Neural progenitor cell (in vitro differentiated cells): ENCODE data around the gene LMX1B. TPM values are rescaled to one million over a fixed set of nuclear protein-coding genes. Genes with fewer than 3 reads are reported as not detected.

Experiments used
- DNase-seq: peaks from one replicate; pipeline ENCODE4 v3.0.0-alpha.2; 2016; ENCODE audit warnings: low spot score
- H2AFZ ChIP-seq: fragments of 200-600 bp; sonication (generic); replicated peaks from 2 replicates; pipeline ENCODE4 v1.6.1; 2016; ENCODE audit warnings: antibody characterized with exemption
- H3F3A ChIP-seq: fragments of 200-600 bp; sonication (generic); 2 replicates; pipeline ENCODE4 v1.6.1; 2016; ENCODE audit warnings: antibody characterized with exemption, low read depth
- H3K27ac ChIP-seq: fragments of 200-600 bp; sonication (generic); 2 replicates; pipeline ENCODE4 v1.5.1; 2016; ENCODE audit warnings: mild to moderate bottlenecking
- H3K27me3 ChIP-seq: fragments of 200-600 bp; sonication (generic); 2 replicates; pipeline ENCODE4 v1.6.1; 2016; ENCODE audit warnings: mild to moderate bottlenecking, moderate library complexity
- H3K36me3 ChIP-seq: fragments of 200-600 bp; sonication (generic); 2 replicates; pipeline ENCODE4 v1.5.1; 2016
- H3K4me1 ChIP-seq: fragments of 200-600 bp; sonication (generic); 2 replicates; pipeline ENCODE4 v1.6.1; 2016; ENCODE audit warnings: mixed run types
- H3K4me2 ChIP-seq: fragments of 200-600 bp; sonication (generic); 2 replicates; pipeline ENCODE4 v1.6.1; 2016
- H3K4me3 ChIP-seq: fragments of 200-600 bp; sonication (generic); 2 replicates; pipeline ENCODE4 v1.5.1; 2016
- H3K79me2 ChIP-seq: fragments of 200-600 bp; sonication (generic); 2 replicates; pipeline ENCODE4 v1.6.1; 2016; ENCODE audit warnings: low read depth
- H3K9ac ChIP-seq: fragments of 200-600 bp; sonication (generic); 2 replicates; pipeline ENCODE4 v1.6.1; 2016
- H3K9me3 ChIP-seq: fragments of 200-600 bp; sonication (generic); 2 replicates; pipeline ENCODE4 v1.5.1; 2016; ENCODE audit warnings: low read depth
- H4K20me1 ChIP-seq: fragments of 200-600 bp; sonication (generic); 2 replicates; pipeline ENCODE4 v1.6.1; 2016; ENCODE audit warnings: low read depth
- H3K27ac Mint-ChIP-seq: 3 replicates; pipeline ENCODE4 v1.8.0; 2021; ENCODE audit warnings: mixed read lengths
- H3K27me3 Mint-ChIP-seq: 2 replicates; pipeline ENCODE4 v1.8.0; 2022; ENCODE audit warnings: low read depth, mild to moderate bottlenecking, inconsistent platforms, moderate library complexity, mixed read lengths; ENCODE audit not compliant: insufficient read depth
- H3K36me3 Mint-ChIP-seq: 3 replicates; pipeline ENCODE4 v1.8.0; 2021; ENCODE audit warnings: mixed read lengths
- H3K4me1 Mint-ChIP-seq: 3 replicates; pipeline ENCODE4 v1.8.0; 2021; ENCODE audit warnings: mixed read lengths
- H3K4me3 Mint-ChIP-seq: 3 replicates; pipeline ENCODE4 v1.8.0; 2021; ENCODE audit warnings: mild to moderate bottlenecking, moderate library complexity, mixed read lengths
- H3K9me3 Mint-ChIP-seq: 3 replicates; pipeline ENCODE4 v1.8.0; 2020; ENCODE audit warnings: mixed read lengths
- EZH2 ChIP-seq: fragments of 200-600 bp; sonication (generic); IDR thresholded peaks from 2 replicates; pipeline ENCODE4 v1.6.1; 2017; ENCODE audit warnings: antibody characterized with exemption, mild to moderate bottlenecking, moderate library complexity
- EZH2phosphoT487 ChIP-seq: fragments of 200-600 bp; sonication (generic); IDR thresholded peaks from 2 replicates; pipeline ENCODE4 v1.6.1; 2017; ENCODE audit warnings: antibody characterized with exemption
- total RNA-seq: library from RNA; depleted of rRNA; stranded (reverse); fragments of >200 nt; gene quantifications from 2 replicates; pipeline ENCODE4 v1.2.3, GENCODE V29; 2015; ENCODE audit warnings: low replicate concordance
- TF ChIP-seq, protein P1 (sequence below): fragments of 200-600 bp; sonication (generic); IDR thresholded peaks from 2 replicates; pipeline ENCODE4 v1.5.1; 2017; ENCODE audit warnings: antibody characterized with exemption, mild to moderate bottlenecking

Gene LMX1B
- total RNA-seq, 1 donor from 2014 or later: 0.19 TPM

DNA sequence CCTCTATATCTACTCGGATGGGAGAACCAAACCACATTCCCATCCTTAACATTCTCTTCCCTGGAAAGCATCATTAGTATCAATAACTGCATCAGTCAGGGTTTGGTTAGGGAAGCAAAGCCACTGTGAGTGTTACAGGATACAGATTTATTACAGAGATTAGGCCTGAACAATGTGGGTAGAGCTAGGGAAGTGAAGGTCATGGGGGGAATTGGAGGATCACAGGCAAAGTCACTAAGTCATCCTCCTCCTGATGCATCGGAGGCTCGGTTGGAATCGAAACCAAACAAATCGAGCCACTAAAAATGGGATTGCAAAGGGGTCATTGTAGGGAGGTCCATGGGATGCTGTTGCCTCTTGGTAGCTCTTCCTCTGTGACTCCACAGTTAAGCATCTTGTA lies 129.3 kb downstream of the LMX1B start:
- no peak overlapping the region for H3K9ac ChIP-seq
- H4K20me1 ChIP-seq: no peaks in the 10 kb centered on the region
- no peaks in the 10 kb centered on the region for H3K9me3 ChIP-seq
- TF ChIP-seq, protein P1, sequence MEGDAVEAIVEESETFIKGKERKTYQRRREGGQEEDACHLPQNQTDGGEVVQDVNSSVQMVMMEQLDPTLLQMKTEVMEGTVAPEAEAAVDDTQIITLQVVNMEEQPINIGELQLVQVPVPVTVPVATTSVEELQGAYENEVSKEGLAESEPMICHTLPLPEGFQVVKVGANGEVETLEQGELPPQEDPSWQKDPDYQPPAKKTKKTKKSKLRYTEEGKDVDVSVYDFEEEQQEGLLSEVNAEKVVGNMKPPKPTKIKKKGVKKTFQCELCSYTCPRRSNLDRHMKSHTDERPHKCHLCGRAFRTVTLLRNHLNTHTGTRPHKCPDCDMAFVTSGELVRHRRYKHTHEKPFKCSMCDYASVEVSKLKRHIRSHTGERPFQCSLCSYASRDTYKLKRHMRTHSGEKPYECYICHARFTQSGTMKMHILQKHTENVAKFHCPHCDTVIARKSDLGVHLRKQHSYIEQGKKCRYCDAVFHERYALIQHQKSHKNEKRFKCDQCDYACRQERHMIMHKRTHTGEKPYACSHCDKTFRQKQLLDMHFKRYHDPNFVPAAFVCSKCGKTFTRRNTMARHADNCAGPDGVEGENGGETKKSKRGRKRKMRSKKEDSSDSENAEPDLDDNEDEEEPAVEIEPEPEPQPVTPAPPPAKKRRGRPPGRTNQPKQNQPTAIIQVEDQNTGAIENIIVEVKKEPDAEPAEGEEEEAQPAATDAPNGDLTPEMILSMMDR: no peak
- TF ChIP-seq EZH2: no peak
- no peak for TF ChIP-seq EZH2phosphoT487
- no peak overlapping the region for H2AFZ ChIP-seq
- no peak overlapping the region for H3K27ac ChIP-seq
- H3K4me1 ChIP-seq: no peaks in the 10 kb centered on the region
- H3K4me3 ChIP-seq: no peak overlapping the region
- Mint-ChIP-seq H3K9me3 (no peaks in the 10 kb centered on the region), H3K4me1 (peaks cover 5% of the 10 kb centered on the region), H3K27ac (no peak overlapping the region), H3K36me3 (no peaks in the 10 kb centered on the region), H3K27me3 (peaks cover 4% of the 10 kb centered on the region), H3K4me3 (no peak overlapping the region)
- H3K4me2 ChIP-seq: no peak overlapping the region
- no peaks in the 10 kb centered on the region for H3K36me3 ChIP-seq
- H3K27me3 ChIP-seq: peaks cover 31% of the 10 kb centered on the region
- DNase-seq: no peak
- no peaks in the 10 kb centered on the region for H3F3A ChIP-seq
- no peaks in the 10 kb centered on the region for H3K79me2 ChIP-seq

DNA sequence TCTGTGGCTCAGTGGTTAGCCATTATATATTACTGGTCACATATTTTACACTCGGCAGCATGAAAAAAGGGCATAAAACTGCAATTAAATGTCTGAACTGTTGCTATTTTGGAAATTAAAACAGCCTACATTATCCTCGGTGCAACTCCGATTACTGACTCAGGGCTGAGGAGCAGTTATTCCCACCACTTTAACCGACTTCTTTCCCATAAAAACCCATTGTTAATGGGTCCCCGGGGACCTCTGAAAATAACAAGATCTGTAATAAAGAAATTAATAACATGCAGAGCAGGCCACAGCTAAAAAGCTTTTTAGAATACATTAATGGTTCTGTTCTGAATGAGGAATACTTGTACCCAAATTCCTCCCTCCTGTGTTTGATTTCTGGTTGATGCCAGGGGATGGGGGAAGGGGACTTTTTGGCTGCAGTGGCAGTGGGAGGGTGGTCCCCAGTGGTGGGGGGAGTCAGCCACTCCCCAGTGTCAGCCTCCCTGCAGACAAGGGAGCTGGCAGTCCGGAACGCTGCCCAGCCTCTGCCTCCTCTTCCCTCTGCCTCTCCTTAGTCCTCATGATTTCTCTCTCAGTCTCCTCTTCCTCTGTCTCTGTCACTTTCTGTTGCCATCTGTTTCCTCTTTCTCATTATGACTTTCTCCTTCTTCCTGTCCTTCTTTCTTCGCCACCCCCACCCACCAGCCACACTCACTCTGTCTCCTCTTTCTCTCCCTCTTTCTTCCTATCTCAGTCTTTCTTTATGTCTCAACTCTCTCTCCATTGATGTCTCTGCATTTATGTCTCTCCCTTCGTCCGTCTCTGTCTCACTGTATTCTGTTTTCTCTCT lies 132.1 kb downstream of the LMX1B start:
- Histone ChIP-seq H3F3A (no peaks in the 10 kb centered on the region), H3K9ac (no peak overlapping the region), H3K4me3 (no peak overlapping the region), H3K79me2 (no peaks in the 10 kb centered on the region), H3K27ac (no peak overlapping the region), H3K4me2 (no peak overlapping the region), H2AFZ (no peak overlapping the region), H3K27me3 (peaks cover 15% of the 10 kb centered on the region), H3K36me3 (no peaks in the 10 kb centered on the region), H3K4me1 (no peaks in the 10 kb centered on the region), H3K9me3 (no peaks in the 10 kb centered on the region), H4K20me1 (no peaks in the 10 kb centered on the region)
- Mint-ChIP-seq H3K4me3 (no peak overlapping the region), H3K36me3 (no peaks in the 10 kb centered on the region), H3K9me3 (peaks cover 3% of the 10 kb centered on the region), H3K27me3 (peaks cover 8% of the 10 kb centered on the region), H3K27ac (no peak overlapping the region), H3K4me1 (peaks cover 5% of the 10 kb centered on the region)
- DNase-seq: no peak
- TF ChIP-seq EZH2phosphoT487 (no peak), EZH2 (no peak)
- TF ChIP-seq, protein P1: no peak

Other genes starting within 250 kb of the LMX1B start
- gene ZBTB43, start 191.1 kb downstream of the LMX1B start, total RNA-seq: 9.3 and 10.0 TPM in 2 replicates
- 17.4 and 21.9 TPM in 2 replicates for gene ZBTB34, start 246.7 kb downstream of the LMX1B start, total RNA-seq